ENCODE measurements around the gene ZNF791. TPM values are rescaled to one million over a fixed set of nuclear protein-coding genes. Genes with fewer than 3 reads are reported as not detected.

Gene ZNF791
- total RNA-seq, 4 donors from 2014 or later: 8.6 to 19.5 (median 13.0) TPM

GRCh38 chr19:12665281-12665573, 54.5 kb downstream of the ZNF791 start:
- peaks cover 0 to 60% (median 26%) of the 10 kb centered on the region in 3 donors for H3K36me3 ChIP-seq
- DNase-seq: peak; percentile 51
- TF ChIP-seq, protein P1, sequence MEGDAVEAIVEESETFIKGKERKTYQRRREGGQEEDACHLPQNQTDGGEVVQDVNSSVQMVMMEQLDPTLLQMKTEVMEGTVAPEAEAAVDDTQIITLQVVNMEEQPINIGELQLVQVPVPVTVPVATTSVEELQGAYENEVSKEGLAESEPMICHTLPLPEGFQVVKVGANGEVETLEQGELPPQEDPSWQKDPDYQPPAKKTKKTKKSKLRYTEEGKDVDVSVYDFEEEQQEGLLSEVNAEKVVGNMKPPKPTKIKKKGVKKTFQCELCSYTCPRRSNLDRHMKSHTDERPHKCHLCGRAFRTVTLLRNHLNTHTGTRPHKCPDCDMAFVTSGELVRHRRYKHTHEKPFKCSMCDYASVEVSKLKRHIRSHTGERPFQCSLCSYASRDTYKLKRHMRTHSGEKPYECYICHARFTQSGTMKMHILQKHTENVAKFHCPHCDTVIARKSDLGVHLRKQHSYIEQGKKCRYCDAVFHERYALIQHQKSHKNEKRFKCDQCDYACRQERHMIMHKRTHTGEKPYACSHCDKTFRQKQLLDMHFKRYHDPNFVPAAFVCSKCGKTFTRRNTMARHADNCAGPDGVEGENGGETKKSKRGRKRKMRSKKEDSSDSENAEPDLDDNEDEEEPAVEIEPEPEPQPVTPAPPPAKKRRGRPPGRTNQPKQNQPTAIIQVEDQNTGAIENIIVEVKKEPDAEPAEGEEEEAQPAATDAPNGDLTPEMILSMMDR (IDR thresholded peaks at IDR 0.05): no peak
- no peak for TF ChIP-seq POLR2A (IDR thresholded peaks at IDR 0.05)
- peak overlapping the region in 2 of 4 donors; percentile 20 to 83 for H3K27ac ChIP-seq
- intact Hi-C loops (cut with DNase I): no loop called here
- H3K4me1 ChIP-seq: peaks cover 22 to 52% (median 30%) of the 10 kb centered on the region in 3 donors
- H3K4me3 ChIP-seq: peak overlapping the region in 2 of 4 donors; percentile 80 to 93
- H3K9me3 ChIP-seq: no peaks in the 10 kb centered on the region
- WGBS, 2 donors: 74 to 78% methylated on average over 9 to 10 of the region's 10 CpGs
- H3K27me3 ChIP-seq: no peaks in the 10 kb centered on the region

GRCh38 chr19:12665671-12666264, 55.0 kb downstream of the ZNF791 start:
- H3K27ac ChIP-seq: peak overlapping the region in 3 of 4 donors; percentile 80 to 86 (median 83)
- DNase-seq: no peak
- TF ChIP-seq, protein P1 (IDR thresholded peaks at IDR 0.05): no peak
- TF ChIP-seq POLR2A (IDR thresholded peaks at IDR 0.05): no peak
- 18 to 22% methylated on average over 7 to 10 of the region's 12 CpGs for WGBS, 2 donors
- no peaks in the 10 kb centered on the region for H3K27me3 ChIP-seq
- peaks cover 0 to 55% (median 26%) of the 10 kb centered on the region in 3 donors for H3K36me3 ChIP-seq
- peak overlapping the region; percentile 70 to 93 (median 76) for H3K4me3 ChIP-seq
- H3K4me1 ChIP-seq: peaks cover 28 to 57% (median 35%) of the 10 kb centered on the region in 3 donors
- no peaks in the 10 kb centered on the region for H3K9me3 ChIP-seq
- intact Hi-C loops (cut with DNase I): no loop called here

DNA sequence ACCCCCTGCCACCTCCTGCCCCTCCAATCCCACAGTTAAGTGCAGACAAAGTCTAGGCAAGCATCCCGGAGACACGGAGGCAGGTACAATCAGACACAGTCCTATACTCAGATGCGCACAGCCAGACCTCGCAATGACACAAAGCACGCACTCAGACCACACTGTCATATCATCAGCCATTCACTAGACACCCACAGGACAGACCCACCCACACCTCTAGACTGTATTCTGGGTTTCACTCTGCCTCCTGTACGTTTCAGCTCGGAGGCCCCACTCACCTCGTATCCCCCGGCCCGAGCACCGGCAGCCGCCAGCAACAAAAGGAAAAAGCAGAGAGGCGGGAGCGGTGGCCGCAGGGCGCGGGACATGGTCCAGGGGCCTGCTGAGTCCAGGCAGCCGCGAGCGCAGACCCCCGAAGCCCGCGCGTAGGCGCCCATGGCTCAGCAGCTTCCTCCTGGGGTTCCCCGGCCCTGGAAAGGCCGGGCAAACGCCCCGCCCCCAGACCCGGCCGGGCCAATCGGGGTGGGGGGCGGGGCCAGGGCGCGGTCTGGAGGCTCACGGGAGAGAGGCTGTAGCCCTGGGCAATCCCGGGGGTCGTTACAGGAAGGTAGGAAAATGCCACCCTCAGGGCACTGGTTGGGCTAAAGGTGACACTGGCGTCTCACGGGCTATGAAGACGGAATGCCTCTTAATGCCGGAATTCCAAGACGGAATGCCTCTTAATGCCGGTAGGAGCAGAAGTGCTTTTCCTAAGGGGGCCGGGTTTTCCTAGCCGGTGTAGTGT, 55.7 kb downstream of the ZNF791 start, which contains the start of the genes MAN2B1 and WDR83:
MAN2B1 (minus strand) TSS at position 478 of the 784 bp plus-strand sequence; CDS start at position 437, 41 bp downstream.
WDR83 (plus strand) TSS at position 543 of the 784 bp plus-strand sequence. CDS start 2,984 bp downstream, outside the sequence.
- 0 to 4% methylated on average over 7 to 8 of the region's 46 CpGs for WGBS, 2 donors

GRCh38 chr19:12667731-12668302, 57.1 kb downstream of the ZNF791 start:
- intact Hi-C loops (cut with DNase I): no loop called here
- Histone ChIP-seq H3K36me3 (peaks cover 0 to 47% (median 16%) of the 10 kb centered on the region in 3 donors), H3K4me3 (peak overlapping the region in 2 of 4 donors; percentile 82 to 88), H3K4me1 (peaks cover 30 to 61% (median 38%) of the 10 kb centered on the region in 3 donors), H3K9me3 (no peaks in the 10 kb centered on the region), H3K27ac (peak overlapping the region in 2 of 4 donors; percentile 97 to 99), H3K27me3 (no peaks in the 10 kb centered on the region)
- TF ChIP-seq POLR2A (IDR thresholded peaks at IDR 0.05): no peak
- TF ChIP-seq, protein P1 (IDR thresholded peaks at IDR 0.05): no peak
- 70% methylated on average over 4 of the region's 4 CpGs; no CpG with 5 or more reads in 1 of the 2 donors for WGBS, 2 donors
- DNase-seq: no peak

More for the DNA sequence above, 55.7 kb downstream of the ZNF791 start, which contains the start of the genes MAN2B1 and WDR83:
- intact Hi-C loops (cut with DNase I): no loop called here
- H3K4me3 ChIP-seq: peak within 1 kb of the TSS; percentile 70 to 93 (median 76)
- H3K27me3 ChIP-seq: no peaks in the 10 kb centered on the region
- peak within 1 kb of the TSS; percentile 80 to 86 (median 82) for H3K27ac ChIP-seq
- H3K36me3 ChIP-seq: peaks cover 0 to 48% (median 21%) of the 10 kb centered on the region in 3 donors
- no peak for DNase-seq
- no peaks in the 10 kb centered on the region for H3K9me3 ChIP-seq
- peaks cover 30 to 61% (median 38%) of the 10 kb centered on the region in 3 donors for H3K4me1 ChIP-seq
- TF ChIP-seq, protein P1 (IDR thresholded peaks at IDR 0.05): peak in 1 of 6 experiments; percentile 12
- TF ChIP-seq POLR2A (IDR thresholded peaks at IDR 0.05): peak in 2 of 4 donors; percentile 21 to 34
